GM23338 (cell line): ENCODE data around the gene NOTO. TPM values are rescaled to one million over a fixed set of nuclear protein-coding genes. Genes with fewer than 3 reads are reported as not detected.

Experiments
- ATAC-seq: fragments of 200-7000 bp; cut with Tn5 transposase; 3 replicates; pipeline ENCODE4 v1.9.1; 2020
- DNase-seq: peaks from one replicate; pipeline ENCODE4 v3.0.0-alpha.2; 2015; ENCODE audit warnings: low spot score
- H2AFZ ChIP-seq: fragments of 200-600 bp; sonication (generic); 2 replicates; pipeline ENCODE4 v1.8.0; 2016; ENCODE audit warnings: antibody characterized with exemption, mild to moderate bottlenecking, moderate library complexity
- H3F3A ChIP-seq: fragments of 200-600 bp; sonication (generic); replicated peaks from 2 replicates; pipeline ENCODE4 v1.8.0; 2017; ENCODE audit warnings: antibody characterized with exemption, mixed run types, low read depth
- H3K27ac ChIP-seq: fragments of 200-600 bp; sonication (generic); 2 replicates; pipeline ENCODE4 v1.6.1; 2016; ENCODE audit warnings: low read depth
- H3K27me3 ChIP-seq: fragments of 200-600 bp; sonication (generic); 2 replicates; pipeline ENCODE4 v1.8.0; 2016; ENCODE audit warnings: mild to moderate bottlenecking, mixed run types, moderate library complexity; ENCODE audit not compliant: insufficient read depth
- H3K36me3 ChIP-seq: fragments of 200-600 bp; sonication (generic); 2 replicates; pipeline ENCODE4 v1.8.0; 2016; ENCODE audit warnings: mild to moderate bottlenecking; ENCODE audit not compliant: insufficient read depth
- H3K4me1 ChIP-seq: fragments of 200-600 bp; sonication (generic); 2 replicates; pipeline ENCODE4 v1.8.0; 2016; ENCODE audit warnings: mild to moderate bottlenecking, moderate library complexity; ENCODE audit not compliant: insufficient read depth
- H3K4me2 ChIP-seq: fragments of 200-600 bp; sonication (generic); 2 replicates; pipeline ENCODE4 v1.7.1; 2017; ENCODE audit warnings: mixed run types
- H3K4me3 ChIP-seq: fragments of 200-600 bp; sonication (generic); 2 replicates; pipeline ENCODE4 v1.6.1; 2016; ENCODE audit warnings: mixed run types
- H3K79me2 ChIP-seq: fragments of 200-600 bp; sonication (generic); replicated peaks from 2 replicates; pipeline ENCODE4 v1.8.0; 2017; ENCODE audit warnings: mild to moderate bottlenecking; ENCODE audit not compliant: insufficient read depth
- H3K9me2 ChIP-seq: fragments of 200-600 bp; sonication (generic); 2 replicates; pipeline ENCODE4 v1.8.0; 2017; ENCODE audit not compliant: insufficient read depth
- H4K20me1 ChIP-seq: fragments of 200-600 bp; sonication (generic); replicated peaks from 2 replicates; pipeline ENCODE4 v1.8.0; 2017; ENCODE audit warnings: mild to moderate bottlenecking; ENCODE audit not compliant: insufficient read depth
- H3K27ac Mint-ChIP-seq: 2 replicates; pipeline ENCODE4 v1.8.0; 2020; ENCODE audit warnings: inconsistent platforms, mild to moderate bottlenecking, moderate library complexity, mixed read lengths
- H3K27me3 Mint-ChIP-seq: 3 replicates; pipeline ENCODE4 v1.8.0; 2022; ENCODE audit warnings: low read depth, mild to moderate bottlenecking, moderate library complexity, mixed read lengths, inconsistent platforms; ENCODE audit not compliant: insufficient read depth, poor library complexity
- H3K36me3 Mint-ChIP-seq: 3 replicates; pipeline ENCODE4 v1.8.0; 2021; ENCODE audit warnings: low read depth, mild to moderate bottlenecking, inconsistent platforms, moderate library complexity, mixed read lengths
- H3K4me1 Mint-ChIP-seq: 3 replicates; pipeline ENCODE4 v1.8.0; 2020; ENCODE audit warnings: mild to moderate bottlenecking, inconsistent platforms, mixed read lengths
- H3K4me3 Mint-ChIP-seq: 3 replicates; pipeline ENCODE4 v1.8.0; 2021; ENCODE audit warnings: moderate library complexity, mild to moderate bottlenecking, inconsistent platforms, mixed read lengths
- H3K9me3 Mint-ChIP-seq: 3 replicates; pipeline ENCODE4 v1.8.0; 2020; ENCODE audit warnings: moderate library complexity, mild to moderate bottlenecking, inconsistent platforms, mixed read lengths
- CREB1 ChIP-seq: fragments of 250-450 bp; sonication (Bioruptor Pico); IDR thresholded peaks from 2 replicates; pipeline ENCODE4 v1.5.0; 2020; ENCODE audit warnings: low read depth, mild to moderate bottlenecking, moderate library complexity
- CTCF ChIP-seq, 2 experiments: fragments of 200-600 bp in 1 of 2; sonication (generic) in 1 of 2; conservative IDR thresholded peaks; 2 replicates each; pipeline versions ENCODE4 v1.5.1 to v1.6.1; 2016 to 2017; ENCODE audit warnings: antibody characterized with exemption in 2 of 2, low read depth in 2 of 2, mild to moderate bottlenecking in 2 of 2, moderate library complexity in 1 of 2
- ETS1 ChIP-seq: IDR thresholded peaks from 2 replicates; pipeline ENCODE4 v1.6.1; 2016; ENCODE audit warnings: antibody characterized with exemption
- EZH2 ChIP-seq: fragments of 200-600 bp; sonication (generic); IDR thresholded peaks from one replicate; pipeline ENCODE4 v1.8.0; 2017; ENCODE audit warnings: antibody characterized with exemption, mild to moderate bottlenecking, low read depth; ENCODE audit not compliant: unreplicated experiment
- EZH2phosphoT487 ChIP-seq: fragments of 200-600 bp; sonication (generic); IDR thresholded peaks from one replicate; pipeline ENCODE4 v1.8.1; 2018; ENCODE audit warnings: antibody characterized with exemption; ENCODE audit not compliant: unreplicated experiment
- NANOG ChIP-seq: IDR thresholded peaks from 2 replicates; pipeline ENCODE4 v1.6.1; 2016; ENCODE audit warnings: antibody characterized with exemption, borderline replicate concordance
- POLR2AphosphoS5 ChIP-seq: IDR thresholded peaks from 2 replicates; pipeline ENCODE4 v1.6.1; 2016; ENCODE audit warnings: antibody characterized with exemption, low read depth
- STAT1 ChIP-seq: IDR thresholded peaks from one replicate; pipeline ENCODE4 v1.6.1; 2016; ENCODE audit warnings: antibody characterized with exemption; ENCODE audit not compliant: unreplicated experiment
- ZNF114 ChIP-seq: fragments of 250-450 bp; sonication (Bioruptor Pico); IDR thresholded peaks from 2 replicates; pipeline ENCODE4 v1.5.0; 2020; ENCODE audit warnings: mild to moderate bottlenecking, moderate library complexity
- ZNF331 ChIP-seq: fragments of 250-450 bp; sonication (Bioruptor Pico); IDR thresholded peaks from 2 replicates; pipeline ENCODE4 v1.5.0; 2020; ENCODE audit warnings: low read depth, mild to moderate bottlenecking, moderate library complexity
- ZNF462 ChIP-seq: fragments of 250-450 bp; sonication (Bioruptor Pico); IDR thresholded peaks from 2 replicates; pipeline ENCODE4 v1.5.0; 2020; ENCODE audit warnings: mild to moderate bottlenecking, moderate library complexity
- polyA plus RNA-seq: library from polyadenylated mRNA; unstranded; fragments of >200 nt; fragmentation: Nextera tagmentation; extraction: Ambion mirVana; gene quantifications from 2 replicates; pipeline ENCODE4 v1.2.1, GENCODE V29; 2016
- total RNA-seq: library from RNA; depleted of rRNA; stranded (reverse); fragments of >200 nt; shearing (Covaris generic); gene quantifications from 2 replicates; pipeline ENCODE4 v1.2.3, GENCODE V29; 2014

Gene NOTO
- total and polyA plus RNA-seq, 2 experiments from 2014 or later, result 0.06 to 0.73 TPM

- TF ChIP-seq ZNF462 (CRISPR knock-in tag) (no peak), CREB1 (CRISPR knock-in tag) (no peak), ZNF114 (CRISPR knock-in tag) (no peak), POLR2AphosphoS5 (no peak)
Observed at GRCh38 chr2:73249636-73250035, 47.3 kb downstream of the NOTO start (continued).

- Histone ChIP-seq H3K36me3 (peaks cover 38% of the 10 kb centered on the region), H3K4me2 (no peak overlapping the region), H3K9me2 (no peaks in the 10 kb centered on the region), H3F3A (peaks cover 11% of the 10 kb centered on the region; the same call in 1 of the 2 replicates), H3K4me3 (no peak overlapping the region), H3K27ac (no peak overlapping the region), H3K4me1 (peaks cover 4% of the 10 kb centered on the region; the same call in 1 of the 2 replicates), H3K27me3 (no peaks in the 10 kb centered on the region), H3K79me2 (no peaks in the 10 kb centered on the region), H4K20me1 (peaks cover 50% of the 10 kb centered on the region), H2AFZ (no peak overlapping the region)
- peaks cover 76% of the 10 kb centered on the region for H3K36me3 Mint-ChIP-seq
- peaks cover 7% of the 10 kb centered on the region for H3K27me3 Mint-ChIP-seq
- H3K4me3 Mint-ChIP-seq, result no peak overlapping the region
- no peaks in the 10 kb centered on the region for H3K9me3 Mint-ChIP-seq
- no peak overlapping the region for H3K27ac Mint-ChIP-seq
- DNase-seq (no peak), ATAC-seq (no peak)
- peaks cover 16% of the 10 kb centered on the region; the same call in 2 of the 3 replicates for H3K4me1 Mint-ChIP-seq
- TF ChIP-seq EZH2, result no peak
- no peak for TF ChIP-seq CREB1 (CRISPR knock-in tag)
- no peak for TF ChIP-seq ETS1
- TF ChIP-seq ZNF114 (CRISPR knock-in tag), result no peak
- no peak for TF ChIP-seq STAT1
- no peak for TF ChIP-seq CTCF (conservative IDR thresholded peaks at IDR 0.05; ENCODE audit: low read depth in 2 of 2)
- no peak for TF ChIP-seq NANOG
- no peak for TF ChIP-seq EZH2phosphoT487
- no peak for TF ChIP-seq ZNF331 (CRISPR knock-in tag)
Observed at GRCh38 chr2:73250872-73251846, 48.8 kb downstream of the NOTO start.
